ENCODE results near the gene SCGB1A1.

- TF ChIP-seq GATA3 (IDR thresholded peaks at IDR 0.05; ENCODE audit: low read depth, low read length) (no peak), GATA2 (IDR thresholded peaks at IDR 0.05; ENCODE audit: low read depth, low read length) (no peak)
These were observed 38.6 kb downstream of the SCGB1A1 start for GRCh38 chr11:62457478-62457877.
